Hepatocyte (in vitro differentiated cells): ENCODE data around the gene TMEM213. TPM values are rescaled to one million over a fixed set of nuclear protein-coding genes. Genes with fewer than 3 reads are reported as not detected.

ENCODE experiments used
- DNase-seq: peaks from one replicate; pipeline ENCODE4 v3.0.0-alpha.2; 2016; ENCODE audit warnings: low spot score
- H2AFZ ChIP-seq: fragments of 200-600 bp; sonication (generic); 2 replicates; pipeline ENCODE4 v1.6.0; 2016; ENCODE audit warnings: antibody characterized with exemption, mild to moderate bottlenecking
- H3K27ac ChIP-seq: fragments of 200-600 bp; sonication (generic); 2 replicates; pipeline ENCODE4 v1.5.1; 2016; ENCODE audit warnings: mild to moderate bottlenecking
- H3K27me3 ChIP-seq: fragments of 200-600 bp; sonication (generic); 2 replicates; pipeline ENCODE4 v1.6.1; 2016
- H3K36me3 ChIP-seq: fragments of 200-600 bp; sonication (generic); replicated peaks from 2 replicates; pipeline ENCODE4 v1.5.1; 2016; ENCODE audit warnings: low read depth; ENCODE audit not compliant: insufficient read depth
- H3K4me1 ChIP-seq: fragments of 200-600 bp; sonication (generic); 2 replicates; pipeline ENCODE4 v1.5.1; 2016; ENCODE audit warnings: mild to moderate bottlenecking, moderate library complexity; ENCODE audit not compliant: insufficient read depth
- H3K4me2 ChIP-seq: fragments of 200-600 bp; sonication (generic); 2 replicates; pipeline ENCODE4 v1.6.0; 2016
- H3K4me3 ChIP-seq: fragments of 200-600 bp; sonication (generic); 2 replicates; pipeline ENCODE4 v1.5.1; 2016; ENCODE audit warnings: mild to moderate bottlenecking
- H3K79me2 ChIP-seq: fragments of 200-600 bp; sonication (generic); 2 replicates; pipeline ENCODE4 v1.6.0; 2017; ENCODE audit warnings: mild to moderate bottlenecking
- H3K9me2 ChIP-seq: fragments of 200-600 bp; sonication (generic); replicated peaks from 2 replicates; pipeline ENCODE4 v1.6.0; 2017; ENCODE audit warnings: mild to moderate bottlenecking; ENCODE audit not compliant: insufficient read depth
- H3K9me3 ChIP-seq: fragments of 200-600 bp; sonication (generic); 2 replicates; pipeline ENCODE4 v1.5.1; 2016; ENCODE audit warnings: low read depth, mild to moderate bottlenecking
- H4K20me1 ChIP-seq: fragments of 200-600 bp; sonication (generic); 2 replicates; pipeline ENCODE4 v1.6.0; 2016; ENCODE audit warnings: mild to moderate bottlenecking; ENCODE audit not compliant: insufficient read depth, poor library complexity, severe bottlenecking
- EZH2 ChIP-seq: fragments of 200-600 bp; sonication (generic); IDR thresholded peaks from 2 replicates; pipeline ENCODE4 v1.6.1; 2016; ENCODE audit warnings: antibody characterized with exemption, mild to moderate bottlenecking, borderline replicate concordance
- EZH2phosphoT487 ChIP-seq: fragments of 200-600 bp; sonication (generic); IDR thresholded peaks from one replicate; pipeline ENCODE4 v1.6.1; 2018; ENCODE audit warnings: antibody characterized with exemption, mild to moderate bottlenecking, low read depth, moderate library complexity; ENCODE audit not compliant: unreplicated experiment, severe bottlenecking
- whole genome bisulfite sequencing: methylation state at CpG from one replicate; pipeline ENCODE4 v1.1.6; 2016; ENCODE audit warnings: low lambda C conversion rate; ENCODE audit errors: missing lambda C conversion rate; 5-methylcytosine and 5-hydroxymethylcytosine counted together
- polyA plus RNA-seq: library from polyadenylated mRNA; unstranded; fragments of >200 nt; fragmentation: Nextera tagmentation; extraction: Ambion mirVana; gene quantifications from 2 replicates; pipeline ENCODE4 v1.2.1, GENCODE V29; 2016
- total RNA-seq: library from RNA; depleted of rRNA; stranded (reverse); fragments of >200 nt; gene quantifications from 2 replicates; pipeline ENCODE4 v1.2.3, GENCODE V29; 2014
- TF ChIP-seq, protein P1 (sequence below): fragments of 200-600 bp; sonication (generic); IDR thresholded peaks from 2 replicates; pipeline ENCODE4 v1.5.1; 2016; ENCODE audit warnings: antibody characterized with exemption, mild to moderate bottlenecking; ENCODE audit not compliant: poor library complexity

TMEM213 gene
- total and polyA plus RNA-seq, 2 experiments from 2014 or later, result 0.03 to 0.93 TPM

DNA sequence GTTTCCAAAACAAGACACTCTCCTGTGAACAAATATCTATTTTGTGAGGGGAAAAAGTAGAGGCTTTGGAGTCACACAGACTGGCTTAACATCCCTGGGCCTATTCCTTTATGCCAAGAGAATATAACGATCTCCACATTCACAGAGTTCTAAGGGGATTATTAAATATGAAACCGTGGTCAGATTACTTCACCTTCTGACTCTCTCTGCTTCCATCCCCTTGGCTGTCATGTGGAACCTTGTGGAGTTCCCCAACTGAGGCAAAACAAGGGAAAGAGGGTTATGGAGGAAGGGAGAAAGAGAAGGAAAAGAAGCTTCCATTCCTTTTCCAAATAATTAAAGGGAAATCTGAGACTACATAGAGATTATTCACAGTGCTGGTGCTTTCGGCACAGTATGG, 55.7 kb downstream of the TMEM213 start:
- H3K27me3 ChIP-seq, result no peaks in the 10 kb centered on the region
- WGBS, result 85% methylated on average over 3 of the region's 3 CpGs
- H2AFZ ChIP-seq, result no peak overlapping the region
- TF ChIP-seq, protein P1, sequence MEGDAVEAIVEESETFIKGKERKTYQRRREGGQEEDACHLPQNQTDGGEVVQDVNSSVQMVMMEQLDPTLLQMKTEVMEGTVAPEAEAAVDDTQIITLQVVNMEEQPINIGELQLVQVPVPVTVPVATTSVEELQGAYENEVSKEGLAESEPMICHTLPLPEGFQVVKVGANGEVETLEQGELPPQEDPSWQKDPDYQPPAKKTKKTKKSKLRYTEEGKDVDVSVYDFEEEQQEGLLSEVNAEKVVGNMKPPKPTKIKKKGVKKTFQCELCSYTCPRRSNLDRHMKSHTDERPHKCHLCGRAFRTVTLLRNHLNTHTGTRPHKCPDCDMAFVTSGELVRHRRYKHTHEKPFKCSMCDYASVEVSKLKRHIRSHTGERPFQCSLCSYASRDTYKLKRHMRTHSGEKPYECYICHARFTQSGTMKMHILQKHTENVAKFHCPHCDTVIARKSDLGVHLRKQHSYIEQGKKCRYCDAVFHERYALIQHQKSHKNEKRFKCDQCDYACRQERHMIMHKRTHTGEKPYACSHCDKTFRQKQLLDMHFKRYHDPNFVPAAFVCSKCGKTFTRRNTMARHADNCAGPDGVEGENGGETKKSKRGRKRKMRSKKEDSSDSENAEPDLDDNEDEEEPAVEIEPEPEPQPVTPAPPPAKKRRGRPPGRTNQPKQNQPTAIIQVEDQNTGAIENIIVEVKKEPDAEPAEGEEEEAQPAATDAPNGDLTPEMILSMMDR, result no peak
- TF ChIP-seq EZH2phosphoT487 (no peak), EZH2 (no peak)
- DNase-seq, result no peak
- no peaks in the 10 kb centered on the region for H3K9me3 ChIP-seq
- H4K20me1 ChIP-seq, result no peaks in the 10 kb centered on the region
- no peaks in the 10 kb centered on the region for H3K4me1 ChIP-seq
- H3K4me3 ChIP-seq, result no peak overlapping the region
- H3K4me2 ChIP-seq, result no peak overlapping the region
- H3K27ac ChIP-seq, result no peak overlapping the region
- peaks cover 5% of the 10 kb centered on the region for H3K36me3 ChIP-seq
- H3K79me2 ChIP-seq, result no peaks in the 10 kb centered on the region
- H3K9me2 ChIP-seq, result no peaks in the 10 kb centered on the region

DNA sequence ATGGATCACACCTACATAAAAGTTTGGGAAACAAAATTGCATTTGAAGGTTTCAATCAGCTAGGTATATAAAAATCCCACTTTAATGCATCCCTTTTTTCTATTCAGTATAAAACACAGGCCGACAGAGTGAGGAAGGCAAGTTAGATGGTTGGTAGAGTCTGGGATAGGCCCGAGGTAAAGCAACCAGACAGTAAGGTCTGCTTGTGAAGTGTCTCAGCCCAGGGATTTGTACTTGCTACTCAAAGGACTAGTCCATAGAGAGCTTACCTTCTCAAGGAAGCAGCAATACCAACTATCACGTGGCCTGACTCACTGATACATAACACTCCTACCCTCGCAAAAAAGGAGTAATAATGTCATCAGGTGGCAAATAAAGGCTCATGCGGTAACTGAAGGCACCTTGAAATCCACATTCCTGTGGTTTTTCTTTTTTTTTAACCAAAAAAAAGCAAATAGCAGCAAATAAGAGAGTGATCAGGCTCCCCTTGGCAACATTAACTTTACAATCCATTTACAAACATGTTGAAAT, 56.4 kb downstream of the TMEM213 start:
- no peaks in the 10 kb centered on the region for H4K20me1 ChIP-seq
- no peaks in the 10 kb centered on the region for H3K4me1 ChIP-seq
- no peak overlapping the region for H3K27ac ChIP-seq
- H3K9me3 ChIP-seq, result no peaks in the 10 kb centered on the region
- peaks cover 5% of the 10 kb centered on the region for H3K36me3 ChIP-seq
- H3K27me3 ChIP-seq, result no peaks in the 10 kb centered on the region
- H3K4me3 ChIP-seq, result no peak overlapping the region
- 84% methylated on average over 5 of the region's 5 CpGs for WGBS
- no peak overlapping the region for H3K4me2 ChIP-seq
- no peaks in the 10 kb centered on the region for H3K9me2 ChIP-seq
- no peak overlapping the region for H2AFZ ChIP-seq
- H3K79me2 ChIP-seq, result no peaks in the 10 kb centered on the region
- TF ChIP-seq EZH2phosphoT487, result no peak
- TF ChIP-seq EZH2, result no peak
- no peak for DNase-seq

DNA sequence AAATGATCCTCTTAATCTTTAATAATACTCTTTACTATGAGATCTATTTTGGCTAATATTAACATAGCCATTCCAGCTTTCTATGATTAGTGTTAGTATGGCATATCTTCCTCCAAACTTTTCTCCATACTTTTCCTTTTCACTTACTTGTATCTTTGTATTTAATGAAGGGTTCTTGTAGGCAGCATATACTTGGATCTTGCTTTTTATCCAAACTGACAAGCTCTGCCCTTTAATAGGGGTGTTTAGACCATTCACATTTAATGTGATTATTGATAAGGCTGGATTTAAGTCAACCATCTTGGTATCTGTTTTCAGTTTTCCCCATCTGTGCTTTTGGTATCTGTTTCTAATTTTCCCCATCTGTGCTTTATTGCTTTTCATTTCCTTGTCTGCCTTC, 59.9 kb downstream of the TMEM213 start:
- Histone ChIP-seq H3K27ac (no peak overlapping the region), H3K4me1 (no peaks in the 10 kb centered on the region), H3K4me3 (no peak overlapping the region), H3K79me2 (no peaks in the 10 kb centered on the region), H3K4me2 (no peak overlapping the region), H3K36me3 (no peaks in the 10 kb centered on the region), H3K9me2 (no peaks in the 10 kb centered on the region), H2AFZ (no peak overlapping the region), H4K20me1 (no peaks in the 10 kb centered on the region), H3K9me3 (no peaks in the 10 kb centered on the region), H3K27me3 (no peaks in the 10 kb centered on the region)
- no peak for DNase-seq
- TF ChIP-seq EZH2 (no peak), EZH2phosphoT487 (no peak)
- TF ChIP-seq, protein P1, result no peak

DNA sequence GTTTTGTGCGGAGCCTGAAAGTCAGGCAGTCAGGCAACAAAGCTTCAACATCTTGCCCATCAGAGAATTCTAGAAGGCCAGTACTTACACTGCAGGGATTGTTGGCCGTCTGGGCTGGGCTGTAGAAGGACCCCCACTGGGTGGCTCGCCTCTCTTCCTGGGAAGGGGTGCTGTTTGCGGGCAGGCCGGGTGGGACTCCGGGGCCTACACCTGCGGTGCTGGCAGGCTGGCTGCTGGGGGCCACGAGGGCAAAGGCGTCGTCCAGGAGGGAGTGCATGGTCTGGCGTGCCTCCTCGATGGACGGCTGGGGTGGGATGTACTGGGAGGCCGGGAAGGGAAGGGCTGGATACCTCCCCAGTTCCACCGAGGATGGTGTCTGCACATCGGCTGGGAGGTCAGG, 63.3 kb downstream of the TMEM213 start:
- Histone ChIP-seq H2AFZ (no peak overlapping the region), H3K27me3 (no peaks in the 10 kb centered on the region), H3K4me1 (no peaks in the 10 kb centered on the region), H3K4me2 (no peak overlapping the region), H3K36me3 (no peaks in the 10 kb centered on the region), H3K79me2 (no peaks in the 10 kb centered on the region), H3K27ac (no peak overlapping the region), H3K9me2 (no peaks in the 10 kb centered on the region), H3K9me3 (no peaks in the 10 kb centered on the region), H4K20me1 (no peaks in the 10 kb centered on the region), H3K4me3 (no peak overlapping the region)
- TF ChIP-seq EZH2phosphoT487, result no peak
- DNase-seq, result no peak
- WGBS, result 94% methylated on average over 16 of the region's 16 CpGs
